ENCODE data around the gene CD80. TPM values are rescaled to one million over a fixed set of nuclear protein-coding genes. Genes with fewer than 3 reads are reported as not detected.
A peak's percentile ranks its signal among the peaks of the same experiment; 100 is the strongest.

CD80 gene
- total and polyA plus RNA-seq, 9 of the 15 experiments (the other 6 are each of a cell fraction or from before 2014, with no cell fraction given) = 3.0 to 8.2 (median 5.7) TPM

DNA sequence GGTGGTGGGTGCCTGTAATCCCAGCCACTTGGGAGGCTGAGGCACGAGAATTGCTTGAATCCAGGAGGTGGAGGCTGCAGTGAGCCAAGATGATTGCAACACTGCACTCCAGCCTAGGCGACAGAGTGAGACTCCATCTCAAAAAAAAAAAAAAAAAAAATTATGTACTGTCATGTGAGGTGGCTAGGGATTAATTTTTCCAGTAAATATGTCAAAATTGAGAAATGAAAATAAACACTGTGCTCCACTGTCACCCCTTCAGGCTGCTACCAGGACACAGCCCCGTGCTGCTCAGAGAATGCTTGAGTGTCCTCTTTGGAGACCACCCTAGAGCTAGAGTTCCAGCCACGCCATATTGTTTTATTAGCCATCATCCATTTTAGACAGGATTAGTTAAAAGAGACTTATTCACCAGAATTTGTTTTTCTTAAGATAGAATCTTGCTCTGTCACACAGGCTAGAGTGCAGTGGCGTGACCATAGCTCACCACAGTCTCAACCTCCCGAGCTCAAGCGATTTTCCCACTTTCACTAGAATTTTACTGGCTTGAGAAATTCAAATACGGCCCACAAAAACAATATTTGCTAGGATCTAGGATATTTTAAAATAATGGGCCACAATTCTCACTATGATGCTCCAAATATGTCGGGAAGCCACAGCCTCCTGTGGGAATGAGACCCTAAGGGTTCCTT, 642 bp downstream of the CD80 start (continued):
- TF ChIP-seq, protein P1, sequence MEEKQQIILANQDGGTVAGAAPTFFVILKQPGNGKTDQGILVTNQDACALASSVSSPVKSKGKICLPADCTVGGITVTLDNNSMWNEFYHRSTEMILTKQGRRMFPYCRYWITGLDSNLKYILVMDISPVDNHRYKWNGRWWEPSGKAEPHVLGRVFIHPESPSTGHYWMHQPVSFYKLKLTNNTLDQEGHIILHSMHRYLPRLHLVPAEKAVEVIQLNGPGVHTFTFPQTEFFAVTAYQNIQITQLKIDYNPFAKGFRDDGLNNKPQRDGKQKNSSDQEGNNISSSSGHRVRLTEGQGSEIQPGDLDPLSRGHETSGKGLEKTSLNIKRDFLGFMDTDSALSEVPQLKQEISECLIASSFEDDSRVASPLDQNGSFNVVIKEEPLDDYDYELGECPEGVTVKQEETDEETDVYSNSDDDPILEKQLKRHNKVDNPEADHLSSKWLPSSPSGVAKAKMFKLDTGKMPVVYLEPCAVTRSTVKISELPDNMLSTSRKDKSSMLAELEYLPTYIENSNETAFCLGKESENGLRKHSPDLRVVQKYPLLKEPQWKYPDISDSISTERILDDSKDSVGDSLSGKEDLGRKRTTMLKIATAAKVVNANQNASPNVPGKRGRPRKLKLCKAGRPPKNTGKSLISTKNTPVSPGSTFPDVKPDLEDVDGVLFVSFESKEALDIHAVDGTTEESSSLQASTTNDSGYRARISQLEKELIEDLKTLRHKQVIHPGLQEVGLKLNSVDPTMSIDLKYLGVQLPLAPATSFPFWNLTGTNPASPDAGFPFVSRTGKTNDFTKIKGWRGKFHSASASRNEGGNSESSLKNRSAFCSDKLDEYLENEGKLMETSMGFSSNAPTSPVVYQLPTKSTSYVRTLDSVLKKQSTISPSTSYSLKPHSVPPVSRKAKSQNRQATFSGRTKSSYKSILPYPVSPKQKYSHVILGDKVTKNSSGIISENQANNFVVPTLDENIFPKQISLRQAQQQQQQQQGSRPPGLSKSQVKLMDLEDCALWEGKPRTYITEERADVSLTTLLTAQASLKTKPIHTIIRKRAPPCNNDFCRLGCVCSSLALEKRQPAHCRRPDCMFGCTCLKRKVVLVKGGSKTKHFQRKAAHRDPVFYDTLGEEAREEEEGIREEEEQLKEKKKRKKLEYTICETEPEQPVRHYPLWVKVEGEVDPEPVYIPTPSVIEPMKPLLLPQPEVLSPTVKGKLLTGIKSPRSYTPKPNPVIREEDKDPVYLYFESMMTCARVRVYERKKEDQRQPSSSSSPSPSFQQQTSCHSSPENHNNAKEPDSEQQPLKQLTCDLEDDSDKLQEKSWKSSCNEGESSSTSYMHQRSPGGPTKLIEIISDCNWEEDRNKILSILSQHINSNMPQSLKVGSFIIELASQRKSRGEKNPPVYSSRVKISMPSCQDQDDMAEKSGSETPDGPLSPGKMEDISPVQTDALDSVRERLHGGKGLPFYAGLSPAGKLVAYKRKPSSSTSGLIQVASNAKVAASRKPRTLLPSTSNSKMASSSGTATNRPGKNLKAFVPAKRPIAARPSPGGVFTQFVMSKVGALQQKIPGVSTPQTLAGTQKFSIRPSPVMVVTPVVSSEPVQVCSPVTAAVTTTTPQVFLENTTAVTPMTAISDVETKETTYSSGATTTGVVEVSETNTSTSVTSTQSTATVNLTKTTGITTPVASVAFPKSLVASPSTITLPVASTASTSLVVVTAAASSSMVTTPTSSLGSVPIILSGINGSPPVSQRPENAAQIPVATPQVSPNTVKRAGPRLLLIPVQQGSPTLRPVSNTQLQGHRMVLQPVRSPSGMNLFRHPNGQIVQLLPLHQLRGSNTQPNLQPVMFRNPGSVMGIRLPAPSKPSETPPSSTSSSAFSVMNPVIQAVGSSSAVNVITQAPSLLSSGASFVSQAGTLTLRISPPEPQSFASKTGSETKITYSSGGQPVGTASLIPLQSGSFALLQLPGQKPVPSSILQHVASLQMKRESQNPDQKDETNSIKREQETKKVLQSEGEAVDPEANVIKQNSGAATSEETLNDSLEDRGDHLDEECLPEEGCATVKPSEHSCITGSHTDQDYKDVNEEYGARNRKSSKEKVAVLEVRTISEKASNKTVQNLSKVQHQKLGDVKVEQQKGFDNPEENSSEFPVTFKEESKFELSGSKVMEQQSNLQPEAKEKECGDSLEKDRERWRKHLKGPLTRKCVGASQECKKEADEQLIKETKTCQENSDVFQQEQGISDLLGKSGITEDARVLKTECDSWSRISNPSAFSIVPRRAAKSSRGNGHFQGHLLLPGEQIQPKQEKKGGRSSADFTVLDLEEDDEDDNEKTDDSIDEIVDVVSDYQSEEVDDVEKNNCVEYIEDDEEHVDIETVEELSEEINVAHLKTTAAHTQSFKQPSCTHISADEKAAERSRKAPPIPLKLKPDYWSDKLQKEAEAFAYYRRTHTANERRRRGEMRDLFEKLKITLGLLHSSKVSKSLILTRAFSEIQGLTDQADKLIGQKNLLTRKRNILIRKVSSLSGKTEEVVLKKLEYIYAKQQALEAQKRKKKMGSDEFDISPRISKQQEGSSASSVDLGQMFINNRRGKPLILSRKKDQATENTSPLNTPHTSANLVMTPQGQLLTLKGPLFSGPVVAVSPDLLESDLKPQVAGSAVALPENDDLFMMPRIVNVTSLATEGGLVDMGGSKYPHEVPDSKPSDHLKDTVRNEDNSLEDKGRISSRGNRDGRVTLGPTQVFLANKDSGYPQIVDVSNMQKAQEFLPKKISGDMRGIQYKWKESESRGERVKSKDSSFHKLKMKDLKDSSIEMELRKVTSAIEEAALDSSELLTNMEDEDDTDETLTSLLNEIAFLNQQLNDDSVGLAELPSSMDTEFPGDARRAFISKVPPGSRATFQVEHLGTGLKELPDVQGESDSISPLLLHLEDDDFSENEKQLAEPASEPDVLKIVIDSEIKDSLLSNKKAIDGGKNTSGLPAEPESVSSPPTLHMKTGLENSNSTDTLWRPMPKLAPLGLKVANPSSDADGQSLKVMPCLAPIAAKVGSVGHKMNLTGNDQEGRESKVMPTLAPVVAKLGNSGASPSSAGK (IDR thresholded peaks at IDR 0.05) = 0 out of 2 replicates have a peak, but pooled peaks have one; percentile 5
- TF ChIP-seq, protein P2, sequence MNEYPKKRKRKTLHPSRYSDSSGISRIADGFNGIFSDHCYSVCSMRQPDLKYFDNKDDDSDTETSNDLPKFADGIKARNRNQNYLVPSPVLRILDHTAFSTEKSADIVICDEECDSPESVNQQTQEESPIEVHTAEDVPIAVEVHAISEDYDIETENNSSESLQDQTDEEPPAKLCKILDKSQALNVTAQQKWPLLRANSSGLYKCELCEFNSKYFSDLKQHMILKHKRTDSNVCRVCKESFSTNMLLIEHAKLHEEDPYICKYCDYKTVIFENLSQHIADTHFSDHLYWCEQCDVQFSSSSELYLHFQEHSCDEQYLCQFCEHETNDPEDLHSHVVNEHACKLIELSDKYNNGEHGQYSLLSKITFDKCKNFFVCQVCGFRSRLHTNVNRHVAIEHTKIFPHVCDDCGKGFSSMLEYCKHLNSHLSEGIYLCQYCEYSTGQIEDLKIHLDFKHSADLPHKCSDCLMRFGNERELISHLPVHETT (CRISPR knock-in tag; conservative IDR thresholded peaks at IDR 0.05 in 1 of 2, IDR thresholded peaks at IDR 0.05 in 1 of 2) = 0 out of 4 replicates have a peak, but pooled peaks of 1 of the 2 experiments have one; percentile 38

Data from K562 (cell line).